Measurements from ENCODE around the gene PODXL.
A peak's percentile ranks its signal among the peaks of the same experiment; 100 is the strongest.

PODXL gene

DNA sequence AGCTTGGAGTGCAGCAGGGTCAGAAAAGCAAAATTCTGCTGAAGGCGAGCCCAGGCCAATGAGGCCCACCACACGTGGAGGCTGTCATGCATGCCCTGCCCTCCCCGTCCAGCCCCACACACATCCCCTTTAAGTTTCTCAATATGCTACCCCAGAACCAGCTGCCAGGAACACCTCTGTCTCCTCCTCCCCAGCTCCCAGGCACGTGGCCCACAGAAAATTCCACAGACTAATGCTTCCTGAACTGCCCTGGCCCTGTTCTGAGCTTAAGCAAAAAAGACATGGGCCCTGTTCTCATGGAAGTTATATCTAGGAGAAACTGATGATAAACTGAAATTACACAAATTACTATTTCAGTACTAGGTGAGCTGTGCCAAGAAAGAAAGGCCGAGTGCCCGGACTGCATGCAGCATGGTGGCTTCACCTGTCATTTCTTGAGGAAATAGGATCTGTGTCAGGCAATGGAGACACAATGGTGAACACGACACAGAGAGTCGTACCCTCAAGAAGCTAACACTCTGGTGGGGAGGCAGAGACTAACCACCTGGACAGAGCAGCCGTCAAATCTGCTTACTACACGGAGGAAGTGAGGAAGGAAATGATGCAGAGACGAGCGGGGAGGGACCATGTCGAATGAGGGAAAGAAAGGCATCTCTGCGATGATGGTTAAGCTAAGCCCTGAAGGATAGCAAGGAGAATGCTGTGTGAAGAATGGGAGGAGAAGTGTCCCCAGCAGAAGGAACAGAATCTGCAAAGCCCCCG lies 44.5 kb downstream of the PODXL start:
- Histone ChIP-seq H3K4me1 (ENCODE audit: control insufficient read depth, insufficient read depth, low read length) (no peaks in the 10 kb centered on the region), H3K27ac (ENCODE audit: extremely low read depth, low read depth, low read length) (no peak overlapping the region), H3K9me3 (ENCODE audit: control insufficient read depth, insufficient read depth, low read depth, low read length) (no peaks in the 10 kb centered on the region), H3K4me3 (ENCODE audit: low read depth, low read length) (no peak overlapping the region), H3K36me3 (ENCODE audit: control insufficient read depth in 2 of 2, insufficient read depth in 1 of 2, low read length in 2 of 2) (peaks cover 0 to 4% of the 10 kb centered on the region in 2 experiments; a peak in 1 of 3 replicates)
- CTCF ChIA-PET = interaction anchor here (1.3 to 8.6 kb wide), 7 partner anchors 22 to 615 kb away, joined by 4 to 54 read pairs (median 7); no protein-coding TSS in a partner anchor
- POLR2A ChIA-PET = interaction anchor here (0.7 kb wide), 1 partner anchor 1159 kb away, joined by 3 read pairs; no protein-coding TSS in a partner anchor
- TF ChIP-seq ZBTB48 (tag by site-specific recombination; IDR thresholded peaks at IDR 0.05) (no peak), GLI2 (tag by site-specific recombination; IDR thresholded peaks at IDR 0.05; ENCODE audit: borderline replicate concordance, low read depth) (no peak), PRDM1 (tag by site-specific recombination; IDR thresholded peaks at IDR 0.05) (no peak), ZNF16 (tag by site-specific recombination; IDR thresholded peaks at IDR 0.05; ENCODE audit: low read depth) (no peak)

DNA sequence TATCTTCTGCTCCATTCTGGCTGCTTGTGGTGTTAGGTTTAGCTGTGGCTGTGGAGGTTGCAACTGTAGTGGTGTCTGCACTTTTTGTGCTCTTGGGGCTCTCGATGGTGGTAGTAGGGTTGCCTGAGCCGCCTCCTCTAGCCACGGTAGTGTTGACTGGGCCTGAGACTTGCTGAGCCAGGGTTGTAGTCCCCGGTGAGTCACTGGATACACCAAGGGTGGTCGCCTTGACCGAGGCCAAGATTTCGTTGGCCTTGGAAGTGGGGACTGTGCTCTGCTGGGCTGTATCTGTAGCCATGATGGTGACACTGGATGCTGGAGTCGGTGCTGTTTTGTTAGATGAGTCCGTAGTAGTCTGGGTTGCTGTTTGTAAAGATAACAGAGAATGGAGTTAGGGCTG lies 45.4 kb downstream of the PODXL start:
- Histone ChIP-seq H3K36me3 (ENCODE audit: control insufficient read depth in 2 of 2, insufficient read depth in 1 of 2, low read length in 2 of 2) (peaks cover 0 to 4% of the 10 kb centered on the region in 2 experiments; a peak in 1 of 3 replicates), H3K4me3 (ENCODE audit: low read depth, low read length) (no peak overlapping the region), H3K9me3 (ENCODE audit: control insufficient read depth, insufficient read depth, low read depth, low read length) (no peaks in the 10 kb centered on the region), H3K27ac (ENCODE audit: extremely low read depth, low read depth, low read length) (no peak overlapping the region), H3K4me1 (ENCODE audit: control insufficient read depth, insufficient read depth, low read length) (no peaks in the 10 kb centered on the region)
- TF ChIP-seq ZNF302 (tag by site-specific recombination; IDR thresholded peaks at IDR 0.05; ENCODE audit: low read depth) (no peak), ZNF521 (tag by site-specific recombination; IDR thresholded peaks at IDR 0.05) (no peak), ZNF621 (tag by site-specific recombination; IDR thresholded peaks at IDR 0.05) (no peak), ZNF157 (tag by site-specific recombination; IDR thresholded peaks at IDR 0.05) (no peak), ZNF146 (tag by site-specific recombination; IDR thresholded peaks at IDR 0.05) (no peak)
- TF ChIP-seq, protein P1, sequence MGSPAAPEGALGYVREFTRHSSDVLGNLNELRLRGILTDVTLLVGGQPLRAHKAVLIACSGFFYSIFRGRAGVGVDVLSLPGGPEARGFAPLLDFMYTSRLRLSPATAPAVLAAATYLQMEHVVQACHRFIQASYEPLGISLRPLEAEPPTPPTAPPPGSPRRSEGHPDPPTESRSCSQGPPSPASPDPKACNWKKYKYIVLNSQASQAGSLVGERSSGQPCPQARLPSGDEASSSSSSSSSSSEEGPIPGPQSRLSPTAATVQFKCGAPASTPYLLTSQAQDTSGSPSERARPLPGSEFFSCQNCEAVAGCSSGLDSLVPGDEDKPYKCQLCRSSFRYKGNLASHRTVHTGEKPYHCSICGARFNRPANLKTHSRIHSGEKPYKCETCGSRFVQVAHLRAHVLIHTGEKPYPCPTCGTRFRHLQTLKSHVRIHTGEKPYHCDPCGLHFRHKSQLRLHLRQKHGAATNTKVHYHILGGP (tag by site-specific recombination; IDR thresholded peaks at IDR 0.05) = no peak
- TF ChIP-seq, protein P2, sequence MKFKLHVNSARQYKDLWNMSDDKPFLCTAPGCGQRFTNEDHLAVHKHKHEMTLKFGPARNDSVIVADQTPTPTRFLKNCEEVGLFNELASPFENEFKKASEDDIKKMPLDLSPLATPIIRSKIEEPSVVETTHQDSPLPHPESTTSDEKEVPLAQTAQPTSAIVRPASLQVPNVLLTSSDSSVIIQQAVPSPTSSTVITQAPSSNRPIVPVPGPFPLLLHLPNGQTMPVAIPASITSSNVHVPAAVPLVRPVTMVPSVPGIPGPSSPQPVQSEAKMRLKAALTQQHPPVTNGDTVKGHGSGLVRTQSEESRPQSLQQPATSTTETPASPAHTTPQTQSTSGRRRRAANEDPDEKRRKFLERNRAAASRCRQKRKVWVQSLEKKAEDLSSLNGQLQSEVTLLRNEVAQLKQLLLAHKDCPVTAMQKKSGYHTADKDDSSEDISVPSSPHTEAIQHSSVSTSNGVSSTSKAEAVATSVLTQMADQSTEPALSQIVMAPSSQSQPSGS (tag by site-specific recombination; IDR thresholded peaks at IDR 0.05; ENCODE audit: low read depth) = no peak
- ChIA-PET POLR2A (no interaction called here), CTCF (interaction anchor here (1.3 to 8.6 kb wide), 2 partner anchors 34 to 471 kb away, joined by 4 to 54 read pairs; no protein-coding TSS in a partner anchor)

DNA sequence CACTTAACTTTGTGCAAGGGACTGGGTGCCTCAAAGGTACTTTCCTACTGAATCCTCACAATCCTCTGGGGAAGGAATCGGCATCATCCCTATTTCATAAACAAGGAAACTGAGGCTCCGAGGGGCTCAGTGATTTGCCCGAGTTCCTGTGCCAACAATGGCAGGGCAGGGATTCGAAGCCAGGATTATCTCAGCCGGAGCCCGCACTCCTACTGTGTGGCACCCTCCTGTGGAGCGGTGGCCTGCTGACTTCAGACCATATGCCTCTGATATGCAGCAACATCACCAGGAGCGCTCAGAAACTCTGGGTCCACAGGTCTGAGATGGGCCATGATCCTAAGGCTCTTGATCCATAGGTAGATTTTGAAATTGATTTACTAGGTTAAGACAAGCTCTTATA lies 46.6 kb downstream of the PODXL start:
- ChIA-PET POLR2A (no interaction called here), CTCF (interaction anchor here (0.5 to 8.6 kb wide), 5 partner anchors 15 to 173 kb away, joined by 3 to 54 read pairs (median 4); no protein-coding TSS in a partner anchor)
- Histone ChIP-seq H3K27ac (ENCODE audit: extremely low read depth, low read depth, low read length) (no peak overlapping the region), H3K9me3 (ENCODE audit: control insufficient read depth, insufficient read depth, low read depth, low read length) (no peaks in the 10 kb centered on the region), H3K36me3 (ENCODE audit: control insufficient read depth in 2 of 2, insufficient read depth in 1 of 2, low read length in 2 of 2) (peaks cover 0 to 4% of the 10 kb centered on the region in 2 experiments; a peak in 1 of 3 replicates), H3K4me3 (ENCODE audit: low read depth, low read length) (no peak overlapping the region), H3K4me1 (ENCODE audit: control insufficient read depth, insufficient read depth, low read length) (no peaks in the 10 kb centered on the region)
- TF ChIP-seq ZIC2 (tag by site-specific recombination; IDR thresholded peaks at IDR 0.05) = peak; percentile 65; the same call in 1 of the 2 replicates
- TF ChIP-seq ZNF335 (tag by site-specific recombination; conservative IDR thresholded peaks at IDR 0.05) = no peak

DNA sequence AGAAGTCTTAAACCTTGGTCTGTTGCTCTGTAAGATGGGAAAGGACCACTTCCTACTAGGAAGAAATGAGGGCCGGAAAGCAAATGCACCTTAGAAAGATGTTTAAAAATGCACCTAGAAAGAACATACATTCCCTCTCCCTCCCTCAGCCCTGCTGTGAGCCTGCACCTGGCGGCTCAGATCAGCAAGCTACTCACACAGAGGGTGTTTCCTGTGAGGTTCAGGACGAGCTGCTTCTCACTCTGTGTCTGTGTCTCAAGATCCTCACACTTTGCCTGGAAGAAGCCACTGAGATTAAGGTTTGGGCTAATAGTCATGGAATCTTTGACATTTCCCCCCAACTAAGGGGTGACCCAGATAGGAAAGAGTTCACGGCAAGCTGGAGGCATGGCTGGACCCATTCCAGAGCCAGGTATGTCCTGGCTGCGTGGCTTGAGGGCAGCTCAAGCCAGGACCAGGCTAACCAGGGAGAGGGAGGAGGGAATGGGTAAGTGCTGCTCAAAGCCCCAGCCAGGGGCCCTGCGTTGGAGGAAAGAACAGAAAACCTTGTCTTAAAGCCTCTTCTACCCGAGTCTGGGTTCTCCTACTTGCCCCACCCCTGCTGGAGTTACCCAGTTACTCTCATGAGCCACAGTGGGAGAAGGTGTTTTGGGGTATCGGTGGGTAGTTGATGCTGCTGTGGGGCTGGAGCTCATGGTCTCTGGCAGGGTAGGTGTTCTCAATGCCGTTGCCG lies 47.5 kb downstream of the PODXL start:
- Histone ChIP-seq H3K27ac (ENCODE audit: extremely low read depth, low read depth, low read length) (no peak overlapping the region), H3K4me3 (ENCODE audit: low read depth, low read length) (no peak overlapping the region), H3K9me3 (ENCODE audit: control insufficient read depth, insufficient read depth, low read depth, low read length) (no peaks in the 10 kb centered on the region), H3K36me3 (ENCODE audit: control insufficient read depth in 2 of 2, insufficient read depth in 1 of 2, low read length in 2 of 2) (peaks cover 0 to 4% of the 10 kb centered on the region in 2 experiments; a peak in 1 of 3 replicates), H3K4me1 (ENCODE audit: control insufficient read depth, insufficient read depth, low read length) (no peaks in the 10 kb centered on the region)
- ChIA-PET CTCF (interaction anchor here (0.5 to 8.6 kb wide), 11 partner anchors 11 to 1204 kb away, joined by 3 to 54 read pairs (median 4); no protein-coding TSS in a partner anchor), POLR2A (no interaction called here)
- TF ChIP-seq, protein P3, sequence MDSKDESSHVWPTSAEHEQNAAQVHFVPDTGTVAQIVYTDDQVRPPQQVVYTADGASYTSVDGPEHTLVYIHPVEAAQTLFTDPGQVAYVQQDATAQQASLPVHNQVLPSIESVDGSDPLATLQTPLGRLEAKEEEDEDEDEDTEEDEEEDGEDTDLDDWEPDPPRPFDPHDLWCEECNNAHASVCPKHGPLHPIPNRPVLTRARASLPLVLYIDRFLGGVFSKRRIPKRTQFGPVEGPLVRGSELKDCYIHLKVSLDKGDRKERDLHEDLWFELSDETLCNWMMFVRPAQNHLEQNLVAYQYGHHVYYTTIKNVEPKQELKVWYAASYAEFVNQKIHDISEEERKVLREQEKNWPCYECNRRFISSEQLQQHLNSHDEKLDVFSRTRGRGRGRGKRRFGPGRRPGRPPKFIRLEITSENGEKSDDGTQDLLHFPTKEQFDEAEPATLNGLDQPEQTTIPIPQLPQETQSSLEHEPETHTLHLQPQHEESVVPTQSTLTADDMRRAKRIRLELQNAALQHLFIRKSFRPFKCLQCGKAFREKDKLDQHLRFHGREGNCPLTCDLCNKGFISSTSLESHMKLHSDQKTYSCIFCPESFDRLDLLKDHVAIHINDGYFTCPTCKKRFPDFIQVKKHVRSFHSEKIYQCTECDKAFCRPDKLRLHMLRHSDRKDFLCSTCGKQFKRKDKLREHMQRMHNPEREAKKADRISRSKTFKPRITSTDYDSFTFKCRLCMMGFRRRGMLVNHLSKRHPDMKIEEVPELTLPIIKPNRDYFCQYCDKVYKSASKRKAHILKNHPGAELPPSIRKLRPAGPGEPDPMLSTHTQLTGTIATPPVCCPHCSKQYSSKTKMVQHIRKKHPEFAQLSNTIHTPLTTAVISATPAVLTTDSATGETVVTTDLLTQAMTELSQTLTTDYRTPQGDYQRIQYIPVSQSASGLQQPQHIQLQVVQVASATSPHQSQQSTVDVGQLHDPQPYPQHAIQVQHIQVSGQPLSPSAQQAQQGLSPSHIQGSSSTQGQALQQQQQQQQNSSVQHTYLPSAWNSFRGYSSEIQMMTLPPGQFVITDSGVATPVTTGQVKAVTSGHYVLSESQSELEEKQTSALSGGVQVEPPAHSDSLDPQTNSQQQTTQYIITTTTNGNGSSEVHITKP (tag by site-specific recombination; IDR thresholded peaks at IDR 0.05) = no peak
- TF ChIP-seq GFI1B (tag by site-specific recombination; IDR thresholded peaks at IDR 0.05) = no peak
- no peak for TF ChIP-seq BCL11B (tag by site-specific recombination; IDR thresholded peaks at IDR 0.05; ENCODE audit: low read depth)
- TF ChIP-seq ZNF112 (tag by site-specific recombination; IDR thresholded peaks at IDR 0.05) = no peak
- TF ChIP-seq ZNF146 (tag by site-specific recombination; IDR thresholded peaks at IDR 0.05) = no peak
- no peak for TF ChIP-seq ZNF548 (tag by site-specific recombination; IDR thresholded peaks at IDR 0.05)
